Measurements from ENCODE around the gene PFKFB2.
A peak's percentile ranks its signal among the peaks of the same experiment; 100 is the strongest.

The PFKFB2 gene

GRCh38 chr1:207022996-207023679 lies 29.9 kb upstream of the PFKFB2 start:
- DNase-seq: no peak

- peak; percentile 99 for DNase-seq
Measured at GRCh38 chr1:207024202-207025145, 28.6 kb upstream of the PFKFB2 start.

DNA sequence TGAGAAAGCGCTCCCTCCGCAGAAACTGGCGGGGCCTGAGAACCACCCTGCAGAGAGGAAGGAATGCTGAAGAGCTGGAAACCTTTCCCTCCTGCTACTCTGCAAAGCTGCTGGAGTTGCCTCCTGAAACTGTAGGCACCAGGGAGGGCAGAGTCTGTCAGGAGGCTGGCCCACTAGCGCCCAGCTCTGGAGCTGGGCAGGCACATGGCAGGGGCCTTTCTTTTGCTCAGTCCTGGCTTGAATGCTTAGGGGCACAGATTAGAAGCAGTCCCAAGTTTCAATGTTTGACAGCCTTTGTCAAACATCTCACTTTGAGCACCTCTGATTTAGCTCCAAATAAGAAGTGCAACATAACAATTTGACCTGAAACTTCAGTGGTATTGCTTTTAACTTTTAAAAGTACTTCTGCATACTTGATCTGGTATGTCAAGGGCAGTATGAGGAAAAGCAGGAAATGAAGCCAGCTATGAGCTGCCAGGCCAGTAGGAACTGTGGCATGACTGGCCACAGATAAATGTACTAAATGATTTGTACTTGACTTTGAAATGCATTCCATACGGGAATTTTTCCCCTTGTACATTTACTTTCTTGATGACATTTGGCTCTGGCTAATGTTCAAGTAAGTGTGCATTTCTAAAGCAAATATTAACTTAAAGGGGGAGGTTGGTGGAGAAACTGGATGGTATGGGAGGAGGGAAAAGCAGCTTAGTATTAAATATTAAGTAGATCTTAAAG lies 27.8 kb upstream of the PFKFB2 start:
- no peak for DNase-seq

GRCh38 chr1:207026104-207026534 lies 27.0 kb upstream of the PFKFB2 start:
- DNase-seq: no peak

GRCh38 chr1:207027206-207027777 lies 25.8 kb upstream of the PFKFB2 start:
- no peak for DNase-seq

GRCh38 chr1:207027921-207028320 lies 25.2 kb upstream of the PFKFB2 start:
- no peak for DNase-seq

DNA sequence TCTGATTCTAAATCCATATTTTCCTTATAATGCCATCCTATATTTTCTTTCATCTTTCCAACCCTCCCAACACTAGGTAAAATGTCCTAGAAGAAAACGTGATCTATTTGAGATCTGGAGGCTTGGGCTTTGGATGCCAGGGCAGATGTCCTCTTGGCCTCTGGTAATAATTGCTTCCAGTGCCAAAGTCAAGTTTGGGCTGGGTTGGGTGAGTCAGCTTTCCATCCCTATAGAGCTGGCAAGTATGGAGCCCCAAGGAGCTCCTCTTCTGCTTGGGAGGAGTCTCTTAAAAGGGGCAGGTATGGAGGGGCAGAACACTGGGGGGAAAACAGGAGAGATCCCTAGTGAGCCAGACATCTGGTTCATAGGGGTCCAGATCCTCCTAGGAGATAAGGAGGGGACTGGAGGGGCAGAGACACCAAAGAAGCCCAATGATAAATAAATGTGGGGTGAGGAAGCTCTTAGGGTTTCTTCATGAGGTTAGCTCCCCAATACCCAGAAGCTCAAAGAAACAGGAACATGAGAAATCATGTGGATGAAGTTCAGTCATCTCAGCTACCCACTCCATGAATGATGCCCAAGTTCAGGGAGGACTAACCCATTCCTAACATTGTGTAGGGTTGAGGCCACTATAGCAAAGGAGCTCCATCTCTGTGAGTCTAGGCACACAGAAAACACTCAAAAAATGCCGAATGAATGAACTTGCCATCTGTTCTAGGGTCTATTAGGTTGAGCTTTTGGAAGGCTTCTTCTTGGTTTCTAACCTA lies 24.0 kb upstream of the PFKFB2 start:
- DNase-seq: no peak

DNA sequence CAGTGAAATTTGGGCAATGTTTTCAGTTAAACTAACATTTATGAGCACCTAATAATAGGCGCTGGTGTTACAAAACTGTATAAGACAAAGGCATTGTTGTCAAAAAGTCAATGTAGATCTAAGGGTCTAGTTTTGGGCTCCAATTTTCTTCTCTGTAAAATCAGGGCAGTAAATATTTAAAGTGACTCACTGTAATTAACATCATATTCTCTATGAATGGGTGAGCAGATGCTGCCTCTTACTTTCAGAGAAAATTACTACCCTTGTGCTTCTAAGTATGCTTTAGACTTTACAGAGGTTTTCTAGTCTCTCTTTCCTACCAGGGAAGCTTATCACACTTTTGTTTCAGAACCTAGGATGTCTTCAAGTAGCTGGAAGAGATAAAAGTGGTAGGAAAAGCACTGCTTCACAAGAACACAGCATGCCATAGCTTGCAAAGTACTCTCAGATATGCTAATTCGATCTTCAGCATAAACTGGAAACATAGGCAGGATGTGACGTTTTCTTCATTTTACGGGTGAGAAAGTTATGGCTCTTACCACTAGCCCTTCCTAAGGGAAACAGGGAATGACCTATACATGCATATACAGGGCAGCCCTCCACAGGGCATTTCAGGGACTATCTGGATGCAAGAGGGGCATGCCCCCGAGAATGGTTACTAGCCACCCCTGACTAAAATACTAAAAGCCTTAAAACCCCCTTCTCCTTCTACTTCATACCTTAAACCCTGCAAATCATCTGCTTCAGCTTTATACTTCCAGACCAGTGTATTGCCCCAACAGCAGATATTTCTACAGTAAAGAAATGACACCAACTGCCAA lies 23.2 kb upstream of the PFKFB2 start:
- no peak for DNase-seq

DNA sequence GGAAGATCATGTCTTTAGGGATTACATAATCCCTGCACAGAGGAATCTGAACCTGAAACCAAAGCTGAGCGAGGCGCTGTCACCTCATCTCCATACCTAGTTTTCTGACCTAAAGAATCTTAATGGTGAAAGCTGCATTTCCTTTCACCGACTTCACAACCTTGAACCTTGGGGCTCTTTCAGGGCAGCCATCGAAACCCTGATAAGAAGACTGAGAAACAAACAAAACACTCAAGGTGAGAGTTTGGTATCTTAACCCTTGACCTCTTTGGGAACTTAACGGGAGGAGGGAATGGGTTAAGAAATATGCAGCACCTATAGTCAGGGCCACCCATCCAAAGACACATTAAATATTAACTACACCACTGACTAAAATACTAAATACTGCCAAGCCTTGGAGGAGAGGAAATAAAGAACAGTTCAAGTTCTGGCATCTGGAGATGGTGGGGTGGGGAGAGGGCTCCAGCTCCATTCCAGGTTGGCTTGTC lies 22.5 kb upstream of the PFKFB2 start:
- no peak for DNase-seq

GRCh38 chr1:207031016-207031415 lies 22.1 kb upstream of the PFKFB2 start:
- no peak for DNase-seq

GRCh38 chr1:207031632-207032264 lies 21.3 kb upstream of the PFKFB2 start:
- DNase-seq: no peak

GRCh38 chr1:207032528-207033017 lies 20.5 kb upstream of the PFKFB2 start, which contains the start of gene C1orf116:
TSS of gene C1orf116 (minus strand) at chr1:207032756. CDS start at chr1:207027598, 5,158 bp downstream.
- DNase-seq: peak; percentile 43

- DNase-seq: no peak
Measured at GRCh38 chr1:207033302-207033701, 19.8 kb upstream of the PFKFB2 start.

- DNase-seq: no peak
Measured at GRCh38 chr1:207034208-207034607, 18.9 kb upstream of the PFKFB2 start.

DNA sequence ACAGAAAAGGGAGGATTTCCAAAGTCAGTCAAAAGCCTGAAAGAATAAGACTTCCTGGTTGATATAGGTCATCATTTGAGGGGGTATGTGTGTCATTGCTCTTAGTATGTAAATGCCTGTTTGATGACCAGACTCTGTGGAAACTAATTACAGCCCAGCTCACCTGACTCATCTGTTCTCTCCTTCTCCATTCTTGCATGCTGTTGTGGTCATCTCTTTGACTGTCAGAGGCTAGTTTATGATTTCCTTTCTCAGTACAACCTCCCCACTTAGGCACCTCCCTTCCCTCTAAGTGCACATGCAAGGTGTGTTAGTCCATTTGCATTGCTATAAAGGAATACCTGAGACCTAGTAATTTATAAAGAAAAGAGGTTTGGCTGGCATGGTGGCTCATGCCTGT lies 18.1 kb upstream of the PFKFB2 start:
- DNase-seq: no peak

DNA sequence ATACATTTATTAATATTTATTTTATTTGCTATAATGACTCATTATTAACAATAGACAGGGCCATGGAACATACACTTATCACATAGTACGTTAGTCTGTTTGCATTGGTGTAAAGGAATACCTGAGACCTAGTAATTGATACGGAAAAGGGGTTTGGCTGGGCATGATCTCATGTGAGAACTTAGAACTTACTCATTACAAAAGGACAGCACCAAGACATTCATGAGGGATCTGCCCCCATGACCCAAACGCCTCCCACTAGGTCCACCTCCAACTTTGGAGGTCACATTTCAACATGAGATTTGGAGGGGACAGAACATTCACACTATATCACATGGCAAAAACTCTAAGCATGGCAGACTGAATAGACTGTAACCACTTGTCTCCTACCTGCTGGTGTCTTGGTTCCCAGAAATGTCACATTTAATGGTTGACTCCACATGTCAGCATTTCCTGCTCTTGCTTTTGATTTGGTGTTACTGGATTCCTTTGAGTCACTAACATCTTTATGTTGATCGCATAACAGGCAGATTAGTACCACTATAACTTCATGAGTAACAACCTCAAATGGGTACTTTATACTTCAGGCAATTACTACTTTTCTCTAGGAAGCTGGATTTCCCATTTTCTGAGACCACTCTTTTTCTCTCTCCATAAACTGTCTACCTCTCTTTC lies 17.1 kb upstream of the PFKFB2 start:
- DNase-seq: no peak

- no peak for DNase-seq
Measured at GRCh38 chr1:207036865-207037264, 16.2 kb upstream of the PFKFB2 start.

DNA sequence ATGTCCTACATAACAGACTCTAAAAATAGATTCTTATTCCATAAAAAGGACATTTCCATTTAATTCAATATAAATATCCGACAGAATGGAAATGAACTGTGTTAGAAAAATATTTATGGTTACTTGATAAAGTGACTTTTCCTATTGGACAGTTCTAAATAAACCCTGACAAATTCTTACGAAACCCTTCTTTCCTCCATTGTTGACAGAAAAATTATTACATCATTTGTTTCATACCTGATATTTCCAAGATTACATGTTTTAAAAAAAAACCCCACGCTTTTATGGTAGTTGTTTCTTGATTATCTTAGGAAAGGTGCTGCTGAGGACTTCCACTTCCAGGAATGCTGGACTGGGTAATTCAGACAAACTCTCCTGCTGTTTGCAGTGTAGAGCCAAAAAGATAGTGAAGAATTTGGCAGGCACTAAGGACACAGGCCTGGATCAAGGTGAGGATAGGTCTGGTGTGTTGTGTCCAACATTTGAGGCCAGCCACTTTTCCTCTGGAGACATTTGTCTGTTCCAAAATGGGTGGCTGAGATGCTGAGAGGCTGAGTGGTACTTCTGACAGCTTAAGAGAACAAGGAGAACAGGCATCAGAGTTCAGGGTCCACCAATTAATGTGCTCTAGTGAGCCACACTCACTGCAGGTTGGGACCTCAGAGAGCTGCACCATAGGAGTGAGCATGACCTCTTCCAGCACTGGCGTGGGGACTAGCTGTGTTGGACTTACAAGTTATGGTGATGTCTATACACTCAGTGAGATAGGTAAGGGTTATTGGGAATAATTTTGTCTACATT lies 13.5 kb upstream of the PFKFB2 start:
- no peak for DNase-seq

- no peak for DNase-seq
Measured at GRCh38 chr1:207040181-207040533, 12.9 kb upstream of the PFKFB2 start.
